A673 (cell line): Measurements from ENCODE around the gene LCE2C.

Experiments used
- CTCF ChIP-seq: fragments of 300-800, 200-600 bp; sonication (generic); conservative IDR thresholded peaks from 2 replicates; pipeline ENCODE4 v1.5.1; 2017; ENCODE audit warnings: low read depth, mild to moderate bottlenecking, antibody characterized with exemption, low read length, moderate library complexity, mixed read lengths
- EZH2 ChIP-seq: fragments of 200-600 bp; sonication (generic); IDR thresholded peaks from 2 replicates; pipeline ENCODE4 v1.6.1; 2017; ENCODE audit warnings: borderline replicate concordance, low read depth, mild to moderate bottlenecking, mixed read lengths, antibody characterized with exemption, low read length; ENCODE audit not compliant: poor library complexity, severe bottlenecking

- TF ChIP-seq CTCF (no peak), EZH2 (no peak)
Observed at GRCh38 chr1:152646656-152647055, 28.4 kb upstream of the LCE2C start.
